HG02798 (cell line): ENCODE results near the gene TSPAN14.

Source experiments
- ATAC-seq: cut with Tn5 transposase; IDR thresholded peaks from one replicate; pipeline ENCODE4 v1.9.1; 2021; ENCODE audit warnings: mild to moderate bottlenecking; ENCODE audit not compliant: unreplicated experiment, poor library complexity

The TSPAN14 gene

GRCh38 chr10:80485076-80485945 lies 31.2 kb downstream of the TSPAN14 start:
- ATAC-seq = no peak

GRCh38 chr10:80485946-80486764 lies 32.0 kb downstream of the TSPAN14 start:
- no peak for ATAC-seq

- ATAC-seq = no peak
Measured at GRCh38 chr10:80486785-80487420, 32.8 kb downstream of the TSPAN14 start.

- ATAC-seq = no peak
Measured at GRCh38 chr10:80487421-80487785, 33.3 kb downstream of the TSPAN14 start.

- no peak for ATAC-seq
Measured at GRCh38 chr10:80487791-80488538, 33.9 kb downstream of the TSPAN14 start.

- ATAC-seq = no peak
Measured at GRCh38 chr10:80488539-80489066, 34.5 kb downstream of the TSPAN14 start.

DNA sequence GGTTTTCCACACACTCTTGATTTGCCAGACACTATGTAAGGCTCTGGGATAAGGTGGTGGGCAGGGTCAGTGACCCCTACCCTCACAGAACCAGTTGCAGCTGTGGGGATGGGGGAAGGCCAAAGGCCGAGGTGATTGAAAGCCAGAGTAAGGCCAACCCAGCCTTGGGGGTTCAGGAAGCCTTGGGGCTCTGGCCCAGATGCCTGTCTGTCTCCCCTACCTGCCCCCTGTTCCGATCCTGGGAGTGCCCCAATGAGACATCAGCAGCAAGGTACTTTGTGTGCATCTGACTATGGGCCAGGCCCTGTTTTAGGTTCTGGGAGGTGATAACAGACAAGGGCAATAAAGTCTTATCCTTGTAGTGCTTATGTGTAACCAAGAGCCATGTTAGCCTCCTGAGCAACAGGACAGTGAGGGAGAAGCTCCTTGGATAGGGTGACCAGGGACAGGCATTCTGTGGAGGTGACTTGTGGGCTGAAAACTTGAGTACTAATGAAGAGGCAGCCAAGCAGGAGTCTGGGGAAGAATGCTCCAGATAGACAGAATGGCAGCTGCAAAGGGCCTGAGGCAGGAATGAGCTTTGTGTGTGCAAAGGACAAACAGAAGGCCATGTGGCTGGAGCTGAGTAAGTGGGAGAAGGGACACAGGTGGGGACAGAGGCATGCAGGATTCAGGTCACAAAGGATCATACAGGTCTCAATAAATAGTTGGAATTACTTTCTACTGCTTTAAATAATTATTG lies 35.4 kb downstream of the TSPAN14 start:
- no peak for ATAC-seq

GRCh38 chr10:80491251-80492102 lies 37.4 kb downstream of the TSPAN14 start:
- ATAC-seq = no peak

DNA sequence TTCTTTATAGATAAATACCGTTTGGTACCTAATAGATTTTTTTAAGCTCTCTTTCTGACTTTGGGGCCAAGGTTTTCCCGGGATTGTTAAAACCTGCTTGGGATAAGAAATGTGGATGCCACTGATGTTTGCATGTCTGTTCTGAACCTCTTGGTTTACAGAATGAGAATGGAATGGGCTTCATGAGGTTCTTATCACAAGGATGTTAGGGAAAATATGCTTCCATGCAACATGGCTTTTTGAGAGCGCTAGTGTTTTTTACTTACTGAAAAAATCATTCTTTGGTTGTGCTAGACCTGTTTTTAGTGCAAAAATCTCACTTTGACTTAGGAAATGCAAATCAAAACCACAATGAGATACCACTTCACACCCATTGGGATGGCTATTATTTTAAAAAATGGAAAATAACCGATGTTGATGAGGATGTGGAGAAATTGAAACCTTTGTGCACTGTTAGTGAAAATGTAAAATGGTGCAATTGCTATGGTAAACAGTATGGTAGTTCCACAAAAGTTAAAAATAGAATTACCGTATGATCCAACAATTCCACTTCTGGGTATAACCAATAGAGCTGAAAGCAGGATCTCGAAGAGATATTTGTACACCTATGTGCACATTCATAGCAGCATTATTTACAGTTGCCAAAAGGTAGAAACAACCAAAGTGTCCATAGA lies 38.9 kb downstream of the TSPAN14 start:
- peak; percentile 31 for ATAC-seq

DNA sequence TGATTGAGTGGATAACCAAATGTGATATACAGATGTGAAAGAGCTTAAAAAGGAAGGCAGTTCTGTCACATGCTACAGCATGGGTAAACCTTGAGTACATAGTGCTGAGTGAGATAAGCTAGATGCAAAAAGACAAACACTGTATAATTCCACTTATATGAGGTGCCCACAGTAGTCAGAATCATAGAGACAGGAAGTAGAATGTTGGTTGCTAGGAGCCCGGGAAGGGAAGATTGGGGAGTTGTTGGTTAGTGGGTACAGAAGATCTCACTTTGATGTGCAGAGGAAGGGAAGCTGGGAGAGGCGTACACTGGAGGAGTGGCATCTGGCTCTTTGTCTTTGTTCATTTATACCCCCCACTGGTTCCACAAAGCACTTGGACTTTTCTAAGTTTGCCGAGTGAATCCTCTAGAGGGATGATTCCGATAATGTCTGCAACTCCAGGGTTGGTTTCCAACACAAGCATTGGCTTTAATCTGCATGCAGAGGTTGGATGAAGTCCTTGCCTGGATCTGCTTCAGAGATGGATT lies 39.5 kb downstream of the TSPAN14 start:
- ATAC-seq = peak; percentile 46

GRCh38 chr10:80496555-80497172 lies 42.6 kb downstream of the TSPAN14 start:
- no peak for ATAC-seq

DNA sequence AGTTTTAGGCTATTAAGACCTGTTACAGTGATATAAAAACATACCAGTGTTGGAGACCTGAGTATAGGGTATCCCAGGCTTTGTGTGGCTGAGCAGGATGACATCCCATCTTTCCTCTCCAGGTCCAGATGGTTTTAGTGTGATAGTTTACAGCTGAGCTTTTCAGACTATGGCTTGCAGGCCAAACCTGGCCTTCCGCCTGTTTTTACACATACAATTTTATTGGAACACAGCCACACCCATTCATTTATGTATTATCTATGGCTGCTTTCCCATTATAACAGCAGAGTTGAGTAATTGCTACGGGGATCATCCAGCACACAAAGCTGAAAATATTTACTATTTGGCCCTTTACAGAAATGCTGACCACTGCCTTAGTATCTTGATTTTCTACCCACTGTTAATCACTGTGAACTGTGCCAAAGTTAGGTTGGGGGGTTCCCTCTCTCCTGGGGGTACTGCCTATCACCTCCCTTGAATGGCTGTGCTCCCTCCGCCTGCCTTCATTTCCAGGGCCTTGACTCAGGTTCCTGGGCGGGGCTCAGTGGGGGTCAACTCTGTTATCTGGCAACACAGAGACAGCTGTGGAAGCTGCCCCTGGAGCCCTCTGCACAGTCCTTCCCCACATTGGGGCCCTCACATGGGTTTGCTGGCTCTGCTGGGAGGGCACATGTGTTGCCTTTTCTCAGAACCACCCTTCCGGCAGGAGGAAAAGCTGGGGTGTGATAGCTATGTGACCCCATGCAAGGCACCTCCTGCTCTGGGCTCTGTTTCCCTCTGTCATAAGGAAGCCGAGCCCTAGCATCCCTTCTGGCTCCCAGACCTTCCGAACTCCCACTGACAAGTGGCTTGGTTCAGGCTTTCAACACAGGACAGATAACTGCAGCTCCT lies 43.3 kb downstream of the TSPAN14 start:
- no peak for ATAC-seq

DNA sequence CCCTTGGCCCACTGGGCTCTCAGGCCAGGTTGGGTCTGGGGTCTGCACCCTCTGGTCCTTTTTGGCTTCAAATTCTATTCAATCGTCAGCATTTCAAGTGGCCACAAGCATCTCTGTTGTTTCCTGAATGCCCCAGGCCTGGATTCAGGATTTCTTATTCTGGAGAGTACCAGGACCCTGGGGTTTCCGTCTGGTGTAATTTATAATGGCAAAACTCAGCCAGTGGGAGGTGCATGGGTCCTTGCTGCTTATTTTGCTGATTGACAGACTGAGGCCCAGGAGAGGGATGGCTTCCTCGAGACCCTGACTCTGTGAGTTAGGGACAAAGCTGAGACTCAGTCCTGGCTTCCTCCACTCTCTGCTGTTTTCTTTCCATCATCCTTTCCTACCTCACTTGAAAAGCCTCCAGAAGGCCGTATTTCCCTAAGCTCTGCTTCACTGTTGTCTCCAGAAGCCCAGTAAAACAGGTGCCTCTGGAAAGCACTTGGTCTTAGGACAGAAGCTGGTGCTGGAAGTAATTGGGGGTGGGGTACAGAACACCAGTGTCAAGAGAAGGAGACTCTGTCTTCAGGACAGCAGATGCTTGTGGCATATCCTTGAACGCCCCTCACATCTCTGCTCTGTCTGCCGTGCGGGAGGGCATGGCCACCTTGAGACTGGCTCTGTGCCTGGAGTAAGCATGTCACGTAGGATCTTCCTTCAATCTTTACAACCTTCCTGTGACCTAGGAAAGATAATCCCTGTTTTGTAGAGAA lies 44.1 kb downstream of the TSPAN14 start:
- no peak for ATAC-seq

DNA sequence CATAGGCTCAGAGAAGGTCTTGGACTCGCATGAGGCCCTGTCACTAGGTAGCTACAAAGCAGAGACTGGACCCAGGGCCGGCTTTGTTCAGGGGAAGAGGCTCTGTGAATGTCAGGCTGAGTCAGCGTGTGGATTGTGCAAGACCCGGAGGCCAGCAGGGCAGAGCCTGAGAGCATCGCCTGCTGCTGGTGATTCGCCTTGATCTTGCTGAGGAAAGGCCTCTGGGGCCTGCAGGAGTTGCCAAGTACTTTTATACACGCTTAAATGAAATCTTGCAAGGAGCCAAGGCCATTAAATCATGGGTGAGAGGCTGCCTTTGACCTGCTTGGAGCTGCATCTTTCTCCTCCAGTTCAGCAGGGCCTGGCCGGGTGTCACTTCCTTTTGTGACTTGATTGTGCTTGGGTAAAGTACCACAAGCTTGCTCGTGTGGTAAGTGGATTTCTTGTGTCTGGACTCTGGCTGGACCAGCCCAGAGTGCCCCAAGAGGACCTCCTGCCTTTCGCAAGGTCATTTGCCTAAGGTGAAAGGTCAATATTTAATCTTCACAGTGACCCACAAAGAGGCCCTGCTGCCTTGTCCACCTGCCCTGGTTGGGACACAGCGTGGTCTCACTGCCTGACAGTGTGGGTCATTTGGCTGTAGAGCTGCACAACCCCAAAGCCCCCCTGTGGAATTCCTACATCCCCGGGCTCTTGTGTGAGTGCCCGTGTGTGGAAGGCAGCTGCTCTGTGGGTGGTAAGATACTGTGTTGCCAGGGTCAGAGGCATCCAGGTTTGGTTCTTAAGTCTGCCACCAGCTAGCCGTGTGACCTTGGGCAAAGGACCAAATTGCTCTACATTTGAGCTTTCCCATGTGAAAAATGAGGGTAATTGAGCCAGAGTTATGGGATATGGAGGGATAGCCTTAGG lies 45.0 kb downstream of the TSPAN14 start:
- ATAC-seq = peak; percentile 31
